H1 (cell line): ENCODE measurements around the gene KLHDC10.

Experiments used
- CREB1 ChIP-seq: IDR thresholded peaks from 2 replicates; pipeline ENCODE4 v1.6.1; 2012; ENCODE audit warnings: inconsistent platforms
- POLR2A ChIP-seq, 2 experiments: IDR thresholded peaks; 1 replicate in 1 of 2; 2 replicates in 1 of 2; pipeline ENCODE4 v1.6.1; 2011; ENCODE audit warnings: low read depth in 2 of 2, low read length in 2 of 2, mild to moderate bottlenecking in 2 of 2; ENCODE audit errors: control extremely low read depth in 1 of 2
- TAF7 ChIP-seq: optimal IDR thresholded peaks from 2 replicates; pipeline ENCODE3; 2011; ENCODE audit warnings: low read depth, mild to moderate bottlenecking, inconsistent platforms, low read length, moderate library complexity, borderline replicate concordance
- TF ChIP-seq, protein P1 (sequence below), 3 experiments: IDR thresholded peaks; 1 replicate in 2 of 3; 2 replicates in 1 of 3; pipeline versions ENCODE4 v1.5.1 to v1.6.1; 2011; ENCODE audit warnings: low read length in 3 of 3, mild to moderate bottlenecking in 3 of 3, inconsistent platforms in 2 of 3, low read depth in 1 of 3, moderate library complexity in 1 of 3; ENCODE audit not compliant: insufficient read depth in 1 of 3; ENCODE audit errors: control extremely low read depth in 1 of 3

DNA sequence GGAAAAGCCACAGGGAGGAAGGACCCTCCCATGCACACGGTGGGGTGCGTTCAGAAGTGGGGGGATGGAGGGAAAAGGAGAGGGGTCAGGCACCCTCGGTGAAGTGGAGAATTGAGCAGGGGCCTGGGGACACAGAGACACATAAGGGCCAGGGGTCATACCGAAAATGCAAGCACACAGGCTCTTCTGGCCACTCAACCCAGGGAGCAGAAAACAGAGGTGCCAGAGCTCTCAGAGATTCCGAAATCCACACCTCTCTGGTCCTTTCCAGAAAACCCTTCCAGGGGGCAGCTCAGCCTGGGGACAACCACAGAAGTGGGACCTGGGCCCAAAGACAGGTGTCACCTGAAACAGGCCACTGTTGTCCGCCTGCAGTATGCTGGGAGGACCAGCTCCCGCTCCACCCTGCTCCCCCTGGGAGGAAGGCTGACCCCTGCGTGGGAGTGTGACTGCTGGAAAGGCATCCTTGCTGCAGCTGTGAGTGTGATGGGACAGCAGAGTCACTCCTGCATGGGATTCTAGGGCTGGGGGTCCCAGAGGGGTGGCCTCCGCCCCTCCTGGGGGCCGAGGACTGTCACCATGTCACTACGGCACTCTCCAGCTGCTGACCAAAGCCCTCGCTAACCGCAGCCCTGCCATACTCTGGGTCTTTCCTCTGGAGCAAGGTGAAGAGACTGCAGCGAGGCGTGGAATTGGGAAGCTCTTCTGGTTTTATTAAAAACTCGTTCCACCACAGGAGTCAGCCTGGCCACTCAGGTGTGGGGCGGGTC, 71.7 kb downstream of the KLHDC10 start:
- TF ChIP-seq, protein P1, sequence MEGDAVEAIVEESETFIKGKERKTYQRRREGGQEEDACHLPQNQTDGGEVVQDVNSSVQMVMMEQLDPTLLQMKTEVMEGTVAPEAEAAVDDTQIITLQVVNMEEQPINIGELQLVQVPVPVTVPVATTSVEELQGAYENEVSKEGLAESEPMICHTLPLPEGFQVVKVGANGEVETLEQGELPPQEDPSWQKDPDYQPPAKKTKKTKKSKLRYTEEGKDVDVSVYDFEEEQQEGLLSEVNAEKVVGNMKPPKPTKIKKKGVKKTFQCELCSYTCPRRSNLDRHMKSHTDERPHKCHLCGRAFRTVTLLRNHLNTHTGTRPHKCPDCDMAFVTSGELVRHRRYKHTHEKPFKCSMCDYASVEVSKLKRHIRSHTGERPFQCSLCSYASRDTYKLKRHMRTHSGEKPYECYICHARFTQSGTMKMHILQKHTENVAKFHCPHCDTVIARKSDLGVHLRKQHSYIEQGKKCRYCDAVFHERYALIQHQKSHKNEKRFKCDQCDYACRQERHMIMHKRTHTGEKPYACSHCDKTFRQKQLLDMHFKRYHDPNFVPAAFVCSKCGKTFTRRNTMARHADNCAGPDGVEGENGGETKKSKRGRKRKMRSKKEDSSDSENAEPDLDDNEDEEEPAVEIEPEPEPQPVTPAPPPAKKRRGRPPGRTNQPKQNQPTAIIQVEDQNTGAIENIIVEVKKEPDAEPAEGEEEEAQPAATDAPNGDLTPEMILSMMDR (IDR thresholded peaks at IDR 0.05; ENCODE audit: control extremely low read depth in 1 of 3, insufficient read depth in 1 of 3, low read depth in 1 of 3, low read length in 3 of 3), result no peak
- TF ChIP-seq TAF7, result no peak
- TF ChIP-seq CREB1, result no peak
- no peak for TF ChIP-seq POLR2A (IDR thresholded peaks at IDR 0.05; ENCODE audit: control extremely low read depth in 1 of 2, low read depth in 2 of 2, low read length in 2 of 2)
